Loucy (cell line): ENCODE measurements around the gene CFAP73.

Source experiments
- H2AFZ ChIP-seq: fragments of 200-600 bp; sonication (generic); 2 replicates; pipeline ENCODE4 v1.6.0; 2016; ENCODE audit warnings: antibody characterized with exemption, mild to moderate bottlenecking, low read length, moderate library complexity
- H3F3A ChIP-seq: fragments of 200-600 bp; 2 replicates; pipeline ENCODE4 v1.6.0; 2016; ENCODE audit warnings: antibody characterized with exemption, low read depth, mild to moderate bottlenecking
- H3K27me3 ChIP-seq: fragments of 200-600 bp; sonication (generic); 2 replicates; pipeline ENCODE4 v1.6.1; 2014; ENCODE audit warnings: low read length, mild to moderate bottlenecking; ENCODE audit not compliant: insufficient read depth, poor library complexity, severe bottlenecking
- H3K36me3 ChIP-seq: fragments of 200-600 bp; sonication (generic); 2 replicates; pipeline ENCODE4 v1.6.1; 2016; ENCODE audit warnings: low read length; ENCODE audit not compliant: insufficient read depth
- H3K4me1 ChIP-seq: fragments of 200-600 bp; sonication (generic); 2 replicates; pipeline ENCODE4 v1.5.1; 2014; ENCODE audit warnings: low read length, mild to moderate bottlenecking; ENCODE audit not compliant: insufficient read depth, poor library complexity, severe bottlenecking
- H3K4me2 ChIP-seq: fragments of 200-600 bp; sonication (generic); 2 replicates; pipeline ENCODE4 v1.6.0; 2014; ENCODE audit warnings: antibody characterized with exemption, low read length, low read depth, mild to moderate bottlenecking; ENCODE audit not compliant: poor library complexity, severe bottlenecking
- H3K4me3 ChIP-seq: fragments of 200-600 bp; sonication (generic); 2 replicates; pipeline ENCODE4 v1.5.1; 2014; ENCODE audit warnings: low read length, mild to moderate bottlenecking, mixed read lengths; ENCODE audit not compliant: poor library complexity, severe bottlenecking
- H3K79me2 ChIP-seq: fragments of 200-600 bp; sonication (generic); 2 replicates; pipeline ENCODE4 v1.6.1; 2014; ENCODE audit warnings: low read length; ENCODE audit not compliant: insufficient read depth
- H3K9ac ChIP-seq: fragments of 200-600 bp; sonication (generic); 2 replicates; pipeline ENCODE4 v1.6.0; 2014; ENCODE audit warnings: mild to moderate bottlenecking, low read depth, low read length, moderate library complexity; ENCODE audit not compliant: poor library complexity, severe bottlenecking
- H3K9me2 ChIP-seq: fragments of 200-600 bp; sonication (generic); replicated peaks from 2 replicates; pipeline ENCODE4 v1.6.1; 2016; ENCODE audit warnings: low read depth, low read length, mixed read lengths
- H3K9me3 ChIP-seq: fragments of 200-600 bp; sonication (generic); 2 replicates; pipeline ENCODE4 v1.6.1; 2014; ENCODE audit warnings: mild to moderate bottlenecking, antibody characterized with exemption, low read length, low read depth; ENCODE audit not compliant: insufficient read depth
- H4K20me1 ChIP-seq: fragments of 200-600 bp; sonication (generic); 2 replicates; pipeline ENCODE4 v1.6.0; 2014; ENCODE audit warnings: antibody characterized with exemption, low read length, mild to moderate bottlenecking; ENCODE audit not compliant: insufficient read depth, poor library complexity, severe bottlenecking
- CTCF ChIP-seq: fragments of 200-600 bp; sonication (generic); conservative IDR thresholded peaks from 2 replicates; pipeline ENCODE4 v1.5.1; 2014; ENCODE audit warnings: mild to moderate bottlenecking, antibody characterized with exemption, low read length
- EZH2phosphoT487 ChIP-seq: fragments of 200-600 bp; IDR thresholded peaks from 2 replicates; pipeline ENCODE4 v1.6.1; 2018; ENCODE audit warnings: antibody characterized with exemption, mild to moderate bottlenecking, moderate library complexity, borderline replicate concordance

CFAP73 gene

GRCh38 chr12:113113397-113113796 is 36.1 kb upstream of the CFAP73 start:
- no peaks in the 10 kb centered on the region for H3K79me2 ChIP-seq

GRCh38 chr12:113114447-113115178 is 34.9 kb upstream of the CFAP73 start:
- H3K4me3 ChIP-seq, result no peak overlapping the region
- TF ChIP-seq CTCF, result no peak
- TF ChIP-seq EZH2phosphoT487, result no peak
- no peaks in the 10 kb centered on the region for H3K9me3 ChIP-seq
- no peaks in the 10 kb centered on the region for H4K20me1 ChIP-seq
- no peaks in the 10 kb centered on the region for H3K9me2 ChIP-seq
- H3K4me2 ChIP-seq, result no peak overlapping the region
- H3F3A ChIP-seq, result no peaks in the 10 kb centered on the region
- H3K4me1 ChIP-seq, result no peaks in the 10 kb centered on the region
- no peaks in the 10 kb centered on the region for H3K79me2 ChIP-seq
- no peak overlapping the region for H3K9ac ChIP-seq
- H3K36me3 ChIP-seq, result no peaks in the 10 kb centered on the region
- no peaks in the 10 kb centered on the region for H3K27me3 ChIP-seq
- H2AFZ ChIP-seq, result no peak overlapping the region

More at GRCh38 chr12:113113397-113113796, 36.1 kb upstream of the CFAP73 start:
- no peak overlapping the region for H3K9ac ChIP-seq
- H3K4me2 ChIP-seq, result no peak overlapping the region
- no peaks in the 10 kb centered on the region for H3K36me3 ChIP-seq
- H2AFZ ChIP-seq, result no peak overlapping the region
- H3K4me1 ChIP-seq, result no peaks in the 10 kb centered on the region
- H3K27me3 ChIP-seq, result no peaks in the 10 kb centered on the region
- no peaks in the 10 kb centered on the region for H3F3A ChIP-seq
- H4K20me1 ChIP-seq, result no peaks in the 10 kb centered on the region
- no peaks in the 10 kb centered on the region for H3K9me2 ChIP-seq
- no peak for TF ChIP-seq CTCF
- no peak for TF ChIP-seq EZH2phosphoT487
- no peaks in the 10 kb centered on the region for H3K9me3 ChIP-seq
- H3K4me3 ChIP-seq, result no peak overlapping the region

- Histone ChIP-seq H3K9me3 (no peaks in the 10 kb centered on the region), H4K20me1 (no peaks in the 10 kb centered on the region), H3K9me2 (no peaks in the 10 kb centered on the region), H3K4me3 (no peak overlapping the region), H3K4me2 (no peak overlapping the region), H2AFZ (no peak overlapping the region), H3K79me2 (no peaks in the 10 kb centered on the region), H3F3A (no peaks in the 10 kb centered on the region), H3K27me3 (no peaks in the 10 kb centered on the region), H3K9ac (no peak overlapping the region), H3K4me1 (no peaks in the 10 kb centered on the region), H3K36me3 (no peaks in the 10 kb centered on the region)
- TF ChIP-seq CTCF (no peak), EZH2phosphoT487 (no peak)
These were observed 33.9 kb upstream of the CFAP73 start for GRCh38 chr12:113115455-113116126.
